ENCODE results near the gene ITGB2. TPM values are rescaled to one million over a fixed set of nuclear protein-coding genes. Genes with fewer than 3 reads are reported as not detected.

ITGB2 gene
- polyA plus RNA-seq, 1 of the 3 experiments (the other 2 are of a cell fraction) = 0.77 TPM

GRCh38 chr21:44845418-44846223, 75.1 kb downstream of the ITGB2 start:
- CTCF ChIA-PET = interaction anchor here (0.8 to 1.6 kb wide), 8 partner anchors 23 to 69 kb away, joined by 3 to 8 read pairs (median 4); no protein-coding TSS in a partner anchor
- H2AFZ ChIP-seq (ENCODE audit: low read depth) = no peak overlapping the region
- no peaks in the 10 kb centered on the region for H3K9me2 ChIP-seq
- no peak for TF ChIP-seq MEF2A (IDR thresholded peaks at IDR 0.05; ENCODE audit: borderline replicate concordance, low read depth)
- no peak for TF ChIP-seq USF2 (IDR thresholded peaks at IDR 0.05; ENCODE audit: borderline replicate concordance, low read depth, low read length)
- TF ChIP-seq RCOR1 (IDR thresholded peaks at IDR 0.05; ENCODE audit: low read length) = peak; percentile 29; the same call in 1 of the 2 replicates
- 0 out of 2 replicates have a peak, but pooled peaks have one; percentile 23 for TF ChIP-seq REST (IDR thresholded peaks at IDR 0.05; ENCODE audit: low read depth, low read length)
- TF ChIP-seq RFX5 (IDR thresholded peaks at IDR 0.05; ENCODE audit: low read length) = no peak
- TF ChIP-seq GATA2 (CRISPR knock-in tag; IDR thresholded peaks at IDR 0.05) = no peak
- peak; percentile 51 for TF ChIP-seq RAD21 (IDR thresholded peaks at IDR 0.05; ENCODE audit: low read length)
- no peak for TF ChIP-seq JUND (IDR thresholded peaks at IDR 0.05)
- TF ChIP-seq FOSL2 (IDR thresholded peaks at IDR 0.05; ENCODE audit: borderline replicate concordance, low read depth) = no peak
- no peak for TF ChIP-seq YY1 (IDR thresholded peaks at IDR 0.05; ENCODE audit: low read depth)
- no peak for TF ChIP-seq USF1 (IDR thresholded peaks at IDR 0.05; ENCODE audit: borderline replicate concordance, low read depth)
- no peak for TF ChIP-seq SIN3A (IDR thresholded peaks at IDR 0.05; ENCODE audit: borderline replicate concordance, low read depth, low read length)
- TF ChIP-seq NRF1 (IDR thresholded peaks at IDR 0.05; ENCODE audit: low read depth, low read length) = no peak
- no peak for TF ChIP-seq MAX (IDR thresholded peaks at IDR 0.05; ENCODE audit: low read depth)
- no peak for TF ChIP-seq IRF3 (IDR thresholded peaks at IDR 0.05; ENCODE audit: low read depth, low read length)
- TF ChIP-seq EZH2phosphoT487 (IDR thresholded peaks at IDR 0.05; ENCODE audit: borderline replicate concordance, low read depth) = no peak
- TF ChIP-seq PBX3 (IDR thresholded peaks at IDR 0.05) = no peak
- TF ChIP-seq SMC3 (IDR thresholded peaks at IDR 0.05; ENCODE audit: low read depth, low read length) = 0 out of 2 replicates have a peak, but pooled peaks have one; percentile 21
- TF ChIP-seq CTCF (IDR thresholded peaks at IDR 0.05) = peak; percentile 45
- no peak for TF ChIP-seq CHD2 (IDR thresholded peaks at IDR 0.05; ENCODE audit: low read length, partially characterized antibody)
- TF ChIP-seq ELF1 (IDR thresholded peaks at IDR 0.05) = no peak

More at GRCh38 chr21:44845418-44846223, 75.1 kb downstream of the ITGB2 start:
- H3K4me3 ChIP-seq (ENCODE audit: low read depth in 2 of 2, low read length in 1 of 2) = peak overlapping the region; percentile 24 to 36
- H3K4me2 ChIP-seq = peak overlapping the region; percentile 27; the same call in 1 of the 2 replicates
- no peaks in the 10 kb centered on the region for H3K9me3 ChIP-seq
- H3K36me3 ChIP-seq (replicated peaks in 1 of 2; ENCODE audit: control insufficient read depth in 1 of 2, insufficient read depth in 2 of 2, low read length in 1 of 2) = peaks cover 13 to 20% of the 10 kb centered on the region in 2 experiments
- peaks cover 0 to 13% of the 10 kb centered on the region in 2 experiments; a peak in 1 of 4 replicates for H3K4me1 ChIP-seq (ENCODE audit: control insufficient read depth in 1 of 2, insufficient read depth in 2 of 2, low read depth in 1 of 2, low read length in 1 of 2)
- 82% methylated on average over 5 of the region's 34 CpGs for WGBS (ENCODE audit: low lambda C conversion rate)
- no peaks in the 10 kb centered on the region; the same call in 1 of the 2 replicates for H3K79me2 ChIP-seq (ENCODE audit: insufficient read depth)
- no peaks in the 10 kb centered on the region; the same call in 1 of the 2 replicates for H4K20me1 ChIP-seq (ENCODE audit: insufficient read depth)
- H3K27ac ChIP-seq (ENCODE audit: low read depth in 2 of 2, low read length in 1 of 2) = no peak overlapping the region
- H3K27me3 ChIP-seq (ENCODE audit: insufficient read depth) = no peaks in the 10 kb centered on the region
- POLR2A ChIA-PET = interaction anchor here (0.8 kb wide), 1 partner anchor 27 kb away, joined by 3 read pairs; no protein-coding TSS in a partner anchor
- H3F3A ChIP-seq (replicated peaks; ENCODE audit: insufficient read depth) = no peaks in the 10 kb centered on the region
- DNase-seq = peak; percentile 92
- no peak overlapping the region for H3K9ac ChIP-seq
